HepG2 (cell line): ENCODE measurements around the gene NEK6. TPM values are rescaled to one million over a fixed set of nuclear protein-coding genes. Genes with fewer than 3 reads are reported as not detected.
A peak's percentile ranks its signal among the peaks of the same experiment; 100 is the strongest.

Source experiments
- ATF1 ChIP-seq: IDR thresholded peaks from 2 replicates; pipeline ENCODE4 v1.6.1; 2016; ENCODE audit warnings: mild to moderate bottlenecking, control low read depth
- ATRX ChIP-seq: sonication (generic); formaldehyde crosslinking; IDR thresholded peaks from 2 replicates; pipeline ENCODE4 v1.4.0; 2020; ENCODE audit warnings: missing genetic modification reagents, borderline replicate concordance
- CHD4 ChIP-seq: fragments of 200-600 bp; sonication (generic); IDR thresholded peaks from 2 replicates; pipeline ENCODE4 v1.7.0; 2017; ENCODE audit warnings: mild to moderate bottlenecking, low read length, borderline replicate concordance
- EZH2 ChIP-seq: conservative IDR thresholded peaks from 2 replicates; pipeline ENCODE4 v1.6.1; 2012; ENCODE audit warnings: mild to moderate bottlenecking, low read depth, low read length, moderate library complexity
- GPN1 ChIP-seq: sonication (generic); formaldehyde crosslinking; IDR thresholded peaks from 2 replicates; pipeline ENCODE4 v1.5.1; 2020; ENCODE audit warnings: missing genetic modification reagents, borderline replicate concordance
- PHB2 ChIP-seq: fragments of 450-650 bp; IDR thresholded peaks from 2 replicates; pipeline ENCODE4 v1.6.1; 2018; ENCODE audit not compliant: partially characterized antibody
- SOX5 ChIP-seq: IDR thresholded peaks from 2 replicates; pipeline ENCODE4 v1.6.1; 2016; ENCODE audit warnings: borderline replicate concordance
- TFAP4 ChIP-seq: sonication (generic); IDR thresholded peaks from 2 replicates; pipeline ENCODE4 v1.6.1; 2016; ENCODE audit warnings: low read depth, borderline replicate concordance
- ZFP36L2 ChIP-seq: sonication (generic); formaldehyde crosslinking; IDR thresholded peaks from 2 replicates; pipeline ENCODE4 v1.4.0; 2020; ENCODE audit warnings: missing genetic modification reagents
- ZNF160 ChIP-seq: sonication (generic); formaldehyde crosslinking; IDR thresholded peaks from 2 replicates; pipeline ENCODE4 v1.8.0; 2022; ENCODE audit warnings: mild to moderate bottlenecking, inconsistent platforms, missing genetic modification reagents
- ZNF263 ChIP-seq: sonication (generic); formaldehyde crosslinking; IDR thresholded peaks from 2 replicates; pipeline ENCODE4 v1.4.0; 2020; ENCODE audit warnings: missing genetic modification reagents
- ZNF274 ChIP-seq: sonication (generic); formaldehyde crosslinking; IDR thresholded peaks from 2 replicates; pipeline ENCODE4 v1.5.1; 2020; ENCODE audit warnings: mild to moderate bottlenecking, missing genetic modification reagents
- ZNF501 ChIP-seq: sonication (generic); formaldehyde crosslinking; IDR thresholded peaks from 2 replicates; pipeline ENCODE4 v1.5.1; 2020; ENCODE audit warnings: mild to moderate bottlenecking, moderate library complexity, missing genetic modification reagents
- ZNF672 ChIP-seq: sonication (generic); formaldehyde crosslinking; IDR thresholded peaks from 2 replicates; pipeline ENCODE4 v1.8.1; 2022; ENCODE audit warnings: missing genetic modification reagents
- ZNF761 ChIP-seq: sonication (generic); formaldehyde crosslinking; conservative IDR thresholded peaks from 2 replicates; pipeline ENCODE4 v1.4.0; 2020; ENCODE audit warnings: mild to moderate bottlenecking, missing genetic modification reagents
- polyA plus RNA-seq, 8 experiments: library from polyadenylated mRNA; depleted of rRNA in 3 of 8; stranded (reverse) in 7 of 8; unstranded in 1 of 8; fragments of >200 nt; fragmentation: Illumina TruSeq in 4 of 8; extraction: Trizol in 4 of 8; gene quantifications; 2 replicates each; pipeline versions ENCODE4 v1.2.1 to v1.2.3, GENCODE V29; 2011 to 2016; ENCODE audit warnings: low read depth in 4 of 8, missing spikeins in 1 of 8, mixed read lengths in 1 of 8; ENCODE audit not compliant: insufficient read depth in 1 of 8
- total RNA-seq, 5 experiments: library from RNA; depleted of rRNA; stranded (reverse); fragments of >200 nt; fragmentation: Illumina TruSeq; extraction: Trizol; gene quantifications; 2 replicates each; pipeline ENCODE4 v1.2.3, GENCODE V29; 2016; ENCODE audit warnings: low read depth in 1 of 5
- TF ChIP-seq, protein P1 (sequence below): sonication (generic); formaldehyde crosslinking; IDR thresholded peaks from 2 replicates; pipeline ENCODE4 v1.8.1; 2023; ENCODE audit warnings: mild to moderate bottlenecking, inconsistent platforms, moderate library complexity, missing genetic modification reagents, borderline replicate concordance

Gene NEK6
- total and polyA plus RNA-seq, 2 of the 13 experiments (the other 11 are each of a cell fraction or from before 2014, with no cell fraction given), result 30.4 to 119 TPM

DNA sequence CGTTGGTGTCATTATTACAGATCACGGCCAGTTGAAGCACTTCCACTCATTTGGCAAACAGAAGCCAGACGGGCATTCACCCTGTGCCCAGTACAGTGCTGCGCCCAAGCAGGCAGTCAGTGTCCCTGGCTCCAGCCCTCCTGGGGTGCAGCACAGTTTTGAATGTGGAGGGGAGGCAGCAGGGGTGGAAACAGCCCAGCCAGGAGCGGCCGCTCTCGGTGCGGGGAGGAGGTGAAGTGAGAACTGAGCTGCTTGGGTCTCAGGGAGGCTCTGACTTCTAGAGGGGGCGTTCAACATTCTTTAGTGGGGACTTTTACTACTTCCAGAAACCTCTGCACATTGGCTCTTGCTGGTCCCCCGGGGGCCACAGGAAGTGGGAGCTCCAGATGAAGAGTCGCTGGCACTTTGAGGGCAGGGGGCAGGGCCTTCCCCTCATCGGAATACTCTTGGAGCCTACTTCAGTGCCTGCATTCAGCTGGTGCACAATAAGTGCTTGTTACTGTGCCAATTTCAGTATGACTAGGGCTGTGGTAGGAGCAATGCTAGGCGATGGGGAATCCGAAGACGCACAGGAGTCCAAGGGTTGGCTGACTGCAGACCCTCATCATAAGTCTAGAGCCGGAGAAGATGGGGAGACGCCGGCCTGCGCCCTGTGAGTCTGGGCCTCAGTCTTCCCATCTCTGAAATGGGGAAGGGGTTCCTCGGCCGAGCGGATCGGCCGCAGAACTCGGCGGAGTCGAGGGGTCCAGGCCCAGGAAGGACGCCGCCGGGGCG lies 492 bp upstream of the NEK6 start (continued):
- TF ChIP-seq ZNF160 (CRISPR knock-in tag) (no peak), ATRX (CRISPR knock-in tag) (no peak), ZNF761 (no peak), ZFP36L2 (CRISPR knock-in tag) (no peak), ZNF672 (no peak), EZH2 (no peak), ZNF501 (no peak), SOX5 (CRISPR knock-in tag) (no peak), ZNF274 (CRISPR knock-in tag) (no peak), ATF1 (CRISPR knock-in tag) (no peak), PHB2 (no peak), CHD4 (peak; percentile 92), ZNF263 (0 out of 2 replicates have a peak, but pooled peaks have one; percentile 23), TFAP4 (no peak), GPN1 (CRISPR knock-in tag) (no peak)
- TF ChIP-seq, protein P1, sequence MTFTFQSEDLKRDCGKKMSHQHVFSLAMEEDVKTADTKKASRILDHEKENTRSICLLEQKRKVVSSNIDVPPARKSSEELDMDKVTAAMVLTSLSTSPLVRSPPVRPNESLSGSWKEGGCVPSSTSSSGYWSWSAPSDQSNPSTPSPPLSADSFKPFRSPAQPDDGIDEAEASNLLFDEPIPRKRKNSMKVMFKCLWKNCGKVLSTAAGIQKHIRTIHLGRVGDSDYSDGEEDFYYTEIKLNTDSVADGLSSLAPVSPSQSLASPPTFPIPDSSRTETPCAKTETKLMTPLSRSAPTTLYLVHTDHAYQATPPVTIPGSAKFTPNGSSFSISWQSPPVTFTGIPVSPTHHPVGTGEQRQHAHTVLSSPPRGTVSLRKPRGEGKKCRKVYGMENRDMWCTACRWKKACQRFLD (CRISPR knock-in tag), result no peak
- TF ChIP-seq, all 625 proteins: peak for 34
